ENCODE results near the gene SSNA1.

GRCh38 chr9:137189297-137190295 lies 1.1 kb downstream of the SSNA1 start:
- TF ChIP-seq CTCF (IDR thresholded peaks at IDR 0.05; ENCODE audit: low read depth, low read length) (no peak), EZH2phosphoT487 (IDR thresholded peaks at IDR 0.05; ENCODE audit: low read depth) (no peak)
